Coronary artery (tissue), 2 donors: ENCODE measurements around the gene NPHP4.

ENCODE experiments used
- DNase-seq: peaks from one replicate; pipeline ENCODE4 v3.0.0-alpha.2; 2017; ENCODE audit warnings: low spot score
- H3K27ac ChIP-seq, 2 donors: fragments of 200-600 bp; sonication (generic); one replicate each; pipeline ENCODE4 v1.5.1; 2016 to 2019
- H3K4me3 ChIP-seq: fragments of 200-600 bp; sonication (generic); 2 replicates; pipeline ENCODE4 v1.5.1; 2016; ENCODE audit warnings: mild to moderate bottlenecking, moderate library complexity
- TF ChIP-seq, protein P1 (sequence below): fragments of 200-600 bp; sonication (generic); IDR thresholded peaks from one replicate; pipeline ENCODE4 v1.5.1; 2019; ENCODE audit warnings: antibody characterized with exemption

NPHP4 gene

GRCh38 chr1:5839881-5840550 is 152.2 kb downstream of the NPHP4 start:
- TF ChIP-seq, protein P1, sequence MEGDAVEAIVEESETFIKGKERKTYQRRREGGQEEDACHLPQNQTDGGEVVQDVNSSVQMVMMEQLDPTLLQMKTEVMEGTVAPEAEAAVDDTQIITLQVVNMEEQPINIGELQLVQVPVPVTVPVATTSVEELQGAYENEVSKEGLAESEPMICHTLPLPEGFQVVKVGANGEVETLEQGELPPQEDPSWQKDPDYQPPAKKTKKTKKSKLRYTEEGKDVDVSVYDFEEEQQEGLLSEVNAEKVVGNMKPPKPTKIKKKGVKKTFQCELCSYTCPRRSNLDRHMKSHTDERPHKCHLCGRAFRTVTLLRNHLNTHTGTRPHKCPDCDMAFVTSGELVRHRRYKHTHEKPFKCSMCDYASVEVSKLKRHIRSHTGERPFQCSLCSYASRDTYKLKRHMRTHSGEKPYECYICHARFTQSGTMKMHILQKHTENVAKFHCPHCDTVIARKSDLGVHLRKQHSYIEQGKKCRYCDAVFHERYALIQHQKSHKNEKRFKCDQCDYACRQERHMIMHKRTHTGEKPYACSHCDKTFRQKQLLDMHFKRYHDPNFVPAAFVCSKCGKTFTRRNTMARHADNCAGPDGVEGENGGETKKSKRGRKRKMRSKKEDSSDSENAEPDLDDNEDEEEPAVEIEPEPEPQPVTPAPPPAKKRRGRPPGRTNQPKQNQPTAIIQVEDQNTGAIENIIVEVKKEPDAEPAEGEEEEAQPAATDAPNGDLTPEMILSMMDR: no peak
- DNase-seq: no peak
- Histone ChIP-seq H3K27ac (no peak overlapping the region), H3K4me3 (no peak overlapping the region)

- H3K4me3 ChIP-seq: no peak overlapping the region
- TF ChIP-seq, protein P1: no peak
- no peak for DNase-seq
- H3K27ac ChIP-seq: no peak overlapping the region
Measured at GRCh38 chr1:5839161-5839880, 152.9 kb downstream of the NPHP4 start.

- Histone ChIP-seq H3K4me3 (no peak overlapping the region), H3K27ac (no peak overlapping the region)
- TF ChIP-seq, protein P1: no peak
- no peak for DNase-seq
Measured at GRCh38 chr1:5837976-5838653, 154.1 kb downstream of the NPHP4 start.

DNA sequence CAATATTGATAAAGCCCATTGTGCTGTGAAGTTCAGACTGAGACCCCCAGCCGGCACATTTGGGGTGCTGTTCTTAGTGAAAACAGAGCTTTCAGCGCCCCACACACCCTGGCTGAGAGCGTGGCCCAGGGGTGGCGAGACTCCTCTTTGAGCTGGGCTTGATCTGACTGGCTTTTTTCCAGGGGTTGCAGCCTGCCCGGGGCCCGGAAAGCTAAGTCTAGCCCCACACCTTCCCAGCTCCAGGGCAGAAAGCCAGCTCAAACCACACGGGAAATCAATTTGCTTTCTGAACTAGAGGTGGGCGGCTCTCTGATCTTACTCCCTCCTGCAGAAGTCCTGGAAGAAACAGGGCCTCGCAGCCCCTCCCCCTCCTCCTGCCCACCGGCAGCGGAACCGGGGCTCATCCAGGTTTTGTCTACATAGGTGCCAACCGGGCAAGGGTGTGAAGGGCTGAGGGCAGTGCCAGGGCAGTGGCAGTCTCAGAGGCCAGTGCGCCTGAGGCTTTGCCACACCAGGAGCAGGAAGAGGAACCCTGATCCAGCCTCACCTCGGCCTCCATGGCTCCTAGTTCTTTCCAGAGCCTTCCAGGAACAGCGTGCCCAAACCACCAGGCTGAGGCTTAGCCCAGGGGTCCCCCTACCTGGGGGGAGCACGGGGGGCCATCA is 155.3 kb downstream of the NPHP4 start:
- H3K27ac ChIP-seq: no peak overlapping the region
- no peak overlapping the region for H3K4me3 ChIP-seq
- TF ChIP-seq, protein P1: no peak
- DNase-seq: no peak

DNA sequence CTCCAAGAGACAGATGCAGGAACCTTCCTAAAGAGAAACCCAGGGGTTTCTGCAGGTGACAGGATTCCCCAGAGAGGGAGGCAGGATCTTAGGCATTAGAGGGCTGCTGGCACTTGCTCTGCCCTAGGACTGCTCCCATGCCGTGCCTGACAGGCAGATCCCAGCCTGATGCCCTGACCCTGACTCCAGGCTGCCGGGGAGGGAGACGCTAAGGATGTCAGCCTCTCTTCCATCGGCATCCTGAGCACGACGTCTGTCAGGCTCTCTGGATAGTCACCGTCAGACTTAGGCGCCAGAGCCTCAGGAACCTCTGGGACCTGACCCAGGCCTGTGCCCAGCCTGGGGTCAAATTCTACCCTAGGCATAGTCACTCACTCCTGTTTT is 157.1 kb downstream of the NPHP4 start:
- no peak for DNase-seq
- Histone ChIP-seq H3K4me3 (no peak overlapping the region), H3K27ac (no peak overlapping the region)
- TF ChIP-seq, protein P1: no peak

DNA sequence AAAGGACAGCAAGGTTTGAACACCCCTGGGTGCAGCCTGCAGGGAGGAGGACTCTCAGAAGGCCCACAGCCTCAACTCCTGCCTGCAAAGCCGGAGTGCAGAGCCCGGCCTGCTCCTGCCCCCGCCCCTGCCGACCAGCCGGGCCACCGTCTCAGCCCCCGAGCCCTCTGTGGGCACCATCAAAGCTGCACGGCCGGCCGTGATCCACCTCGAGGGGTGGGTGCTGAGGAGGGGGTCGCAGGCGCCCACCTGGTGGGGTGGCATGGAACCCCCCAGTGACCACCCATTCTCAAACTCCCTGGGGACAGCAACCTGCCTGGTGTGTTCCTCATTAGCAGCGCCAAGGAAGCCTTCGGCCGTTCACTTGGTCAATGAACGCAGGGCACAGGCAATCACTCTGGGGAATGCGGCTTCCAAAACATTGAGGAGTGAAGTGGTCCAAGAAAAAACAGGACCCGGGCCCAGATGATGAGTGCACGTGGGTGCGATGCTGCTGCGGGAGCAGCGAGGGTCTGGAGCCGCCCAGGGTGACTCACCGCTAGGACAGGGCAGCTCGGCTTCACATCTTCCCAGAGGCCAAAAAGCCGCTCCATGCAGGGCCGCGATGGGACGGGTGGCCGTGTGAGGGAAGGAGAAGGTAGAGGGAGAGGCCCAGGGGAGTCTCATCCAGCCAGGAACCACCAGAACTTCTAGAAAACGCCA is 157.6 kb downstream of the NPHP4 start:
- Histone ChIP-seq H3K27ac (no peak overlapping the region), H3K4me3 (no peak overlapping the region)
- no peak for DNase-seq
- TF ChIP-seq, protein P1: no peak
